Retinal pigment epithelial cell (primary cell): ENCODE data around the gene CEACAM1.

Experiments used
- DNase-seq: peaks from one replicate; pipeline ENCODE4 v3.0.0-alpha.2; 2010; ENCODE audit warnings: low read depth
- H3K4me3 ChIP-seq: 2 replicates; pipeline ENCODE4 v1.5.1; 2011; ENCODE audit warnings: mild to moderate bottlenecking, low read length, control low read depth, moderate library complexity
- CTCF ChIP-seq: conservative IDR thresholded peaks from 2 replicates; pipeline ENCODE4 v1.5.1; 2011; ENCODE audit warnings: low read depth, low read length, control low read depth, inconsistent platforms

Gene CEACAM1

DNA sequence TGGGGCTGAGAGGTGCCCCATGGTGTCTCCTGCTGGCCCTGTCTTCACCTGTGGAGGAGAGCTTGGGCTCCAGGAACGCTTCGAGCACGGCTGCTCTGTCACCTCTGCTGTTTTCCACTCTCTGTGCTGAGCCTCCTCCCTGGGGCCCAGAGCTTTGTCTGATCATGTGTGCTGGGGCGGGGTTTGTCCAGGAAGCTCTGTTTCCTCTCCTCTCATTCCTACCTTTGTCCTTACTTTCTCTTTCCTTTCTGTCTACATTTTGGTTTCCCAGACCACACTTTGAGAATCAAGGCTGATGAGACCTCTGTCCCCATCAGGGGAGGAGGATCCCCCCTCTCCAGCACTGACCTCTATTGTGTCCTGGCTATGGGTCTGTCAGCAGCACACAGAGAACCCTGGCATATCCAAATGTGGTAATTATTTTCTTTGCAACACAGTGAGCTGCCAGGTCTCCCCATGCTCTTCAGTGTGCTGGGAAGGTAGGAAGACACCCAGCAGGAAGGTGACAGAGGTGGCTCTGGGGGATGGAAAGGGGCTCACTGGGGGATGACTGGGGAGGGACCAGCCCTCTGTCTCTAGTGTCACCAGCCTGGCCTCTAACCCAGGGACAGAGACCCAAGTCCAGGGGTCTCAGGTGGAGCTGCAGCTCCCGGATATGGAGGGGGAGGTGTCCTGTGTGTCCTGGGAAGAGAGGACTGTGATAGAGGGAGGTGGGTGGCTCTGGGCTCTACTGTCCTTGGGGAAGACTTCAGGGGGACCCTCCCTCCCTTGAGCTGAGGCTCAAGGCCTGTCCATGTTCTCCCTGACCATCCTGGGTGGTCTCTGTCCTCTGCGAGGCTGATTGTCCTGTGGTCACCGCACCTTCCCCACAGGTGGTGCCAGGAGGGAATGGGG, at the start of gene CEACAM1:
CEACAM1 (minus strand) TSS at position 128 of the 894 bp plus-strand sequence; CDS start at position 21, 107 bp downstream.
- no peak for TF ChIP-seq CTCF
- H3K4me3 ChIP-seq, result no peak within 1 kb of the TSS
- no peak for DNase-seq

DNA sequence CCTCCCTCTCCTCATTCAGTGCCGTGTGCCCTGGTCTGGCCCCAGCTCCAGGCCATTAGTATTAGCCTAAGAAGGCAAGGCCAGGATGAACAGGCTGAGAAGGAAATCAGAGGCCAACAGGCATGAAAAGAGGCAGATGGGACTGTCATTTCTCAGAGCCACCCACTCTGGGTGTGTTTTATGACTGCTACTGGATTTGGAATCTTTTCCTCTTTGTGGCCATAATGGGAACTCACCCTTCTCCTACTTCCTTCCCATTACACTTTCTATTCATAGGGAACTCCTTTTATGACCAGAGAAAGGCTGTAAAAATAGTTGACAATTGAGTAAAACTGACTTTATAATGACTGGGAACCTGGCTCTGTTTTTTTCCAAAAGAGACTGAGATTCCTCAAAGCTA, 48.7 kb upstream of the CEACAM1 start:
- DNase-seq, result no peak
- H3K4me3 ChIP-seq, result no peak overlapping the region
- TF ChIP-seq CTCF, result no peak

- TF ChIP-seq CTCF, result no peak
- no peak overlapping the region for H3K4me3 ChIP-seq
- DNase-seq, result no peak
Observed at GRCh38 chr19:42576241-42576640, 48.0 kb upstream of the CEACAM1 start.

- no peak overlapping the region for H3K4me3 ChIP-seq
- TF ChIP-seq CTCF, result no peak
- no peak for DNase-seq
Observed at GRCh38 chr19:42573642-42574041, 45.4 kb upstream of the CEACAM1 start.

DNA sequence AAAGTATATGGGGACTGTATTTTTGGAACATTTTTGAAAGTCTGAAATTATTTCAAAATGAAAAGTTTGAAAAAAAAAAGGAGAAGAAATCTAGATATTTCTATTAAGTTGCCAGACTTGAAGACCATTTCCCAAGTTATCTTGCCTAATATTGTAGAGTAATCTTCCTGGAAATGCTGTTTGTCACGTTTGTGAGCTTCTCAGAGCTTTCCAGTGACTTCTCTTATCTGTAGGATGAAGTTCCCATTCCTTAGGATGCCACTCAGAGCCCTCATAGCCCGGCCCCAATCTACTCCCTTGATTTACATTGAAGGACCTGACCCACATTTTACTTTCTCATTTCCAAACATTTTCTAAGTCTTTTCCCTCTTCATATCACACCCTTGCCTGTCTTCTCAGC, 42.8 kb upstream of the CEACAM1 start:
- H3K4me3 ChIP-seq, result no peak overlapping the region
- no peak for TF ChIP-seq CTCF
- no peak for DNase-seq

DNA sequence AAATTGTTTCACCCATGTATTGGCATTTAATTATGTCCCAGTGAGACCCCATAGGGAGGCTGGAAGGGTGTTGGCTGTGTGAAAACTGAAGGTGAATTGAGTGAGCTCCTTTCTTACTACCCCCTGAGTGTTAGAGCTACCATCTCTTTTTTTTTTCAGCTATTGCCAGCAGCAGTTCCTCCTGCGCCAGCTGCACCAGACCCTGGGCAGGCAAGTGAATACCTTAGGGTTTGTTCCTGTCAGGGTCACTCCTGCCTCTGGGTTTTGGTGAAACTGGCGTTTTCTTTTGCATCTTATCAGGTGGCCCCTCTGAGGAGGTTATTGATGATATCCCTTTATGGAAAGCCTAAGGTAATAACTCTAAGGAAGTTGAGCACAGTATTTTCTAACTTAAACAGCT, 40.9 kb upstream of the CEACAM1 start:
- DNase-seq, result no peak
- no peak overlapping the region for H3K4me3 ChIP-seq
- TF ChIP-seq CTCF, result no peak

DNA sequence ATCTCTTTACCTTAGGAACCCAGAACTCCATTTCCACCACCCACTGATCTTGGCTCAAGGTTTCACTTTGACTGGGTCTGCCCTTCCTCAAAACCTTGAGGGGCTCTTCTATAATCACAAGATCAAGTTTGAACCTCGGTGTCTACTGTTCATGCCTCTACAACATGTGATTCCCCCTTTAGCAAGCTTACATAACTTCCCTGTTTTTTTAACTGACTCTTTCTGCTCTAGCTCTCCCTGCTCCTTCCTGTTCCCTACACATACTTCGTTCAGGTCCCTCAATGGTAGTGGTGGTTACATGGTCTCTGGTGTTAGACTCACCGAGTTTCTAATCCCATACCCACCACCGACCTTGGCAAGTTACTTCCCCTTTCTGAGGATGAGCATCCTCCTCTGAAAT, 39.7 kb upstream of the CEACAM1 start:
- no peak overlapping the region for H3K4me3 ChIP-seq
- TF ChIP-seq CTCF, result no peak
- no peak for DNase-seq
